Upper lobe of left lung (tissue), 4 donors: ENCODE data around the gene ABCD1.

ENCODE experiments used
- EP300 ChIP-seq, 4 donors: sonication (generic); formaldehyde crosslinking; IDR thresholded peaks; one replicate each; pipeline ENCODE4 v1.5.1; 2017; ENCODE audit warnings: antibody characterized with exemption in 4 of 4, control low read depth in 2 of 4
- POLR2A ChIP-seq, 4 donors: fragments of 450-650 bp; IDR thresholded peaks; one replicate each; pipeline ENCODE4 v1.5.1; 2016 to 2017; ENCODE audit warnings: antibody characterized with exemption in 4 of 4, mild to moderate bottlenecking in 2 of 4
- TF ChIP-seq, protein P1 (sequence below), 6 experiments: fragments of 450-650 bp in 4 of 6; fragments of 200-600 bp in 2 of 6; sonication (generic) in 2 of 6; IDR thresholded peaks; one replicate each; pipeline ENCODE4 v1.5.1; 2016 to 2019; ENCODE audit warnings: antibody characterized with exemption in 6 of 6

- TF ChIP-seq POLR2A (IDR thresholded peaks at IDR 0.05), result no peak
- TF ChIP-seq, protein P1, sequence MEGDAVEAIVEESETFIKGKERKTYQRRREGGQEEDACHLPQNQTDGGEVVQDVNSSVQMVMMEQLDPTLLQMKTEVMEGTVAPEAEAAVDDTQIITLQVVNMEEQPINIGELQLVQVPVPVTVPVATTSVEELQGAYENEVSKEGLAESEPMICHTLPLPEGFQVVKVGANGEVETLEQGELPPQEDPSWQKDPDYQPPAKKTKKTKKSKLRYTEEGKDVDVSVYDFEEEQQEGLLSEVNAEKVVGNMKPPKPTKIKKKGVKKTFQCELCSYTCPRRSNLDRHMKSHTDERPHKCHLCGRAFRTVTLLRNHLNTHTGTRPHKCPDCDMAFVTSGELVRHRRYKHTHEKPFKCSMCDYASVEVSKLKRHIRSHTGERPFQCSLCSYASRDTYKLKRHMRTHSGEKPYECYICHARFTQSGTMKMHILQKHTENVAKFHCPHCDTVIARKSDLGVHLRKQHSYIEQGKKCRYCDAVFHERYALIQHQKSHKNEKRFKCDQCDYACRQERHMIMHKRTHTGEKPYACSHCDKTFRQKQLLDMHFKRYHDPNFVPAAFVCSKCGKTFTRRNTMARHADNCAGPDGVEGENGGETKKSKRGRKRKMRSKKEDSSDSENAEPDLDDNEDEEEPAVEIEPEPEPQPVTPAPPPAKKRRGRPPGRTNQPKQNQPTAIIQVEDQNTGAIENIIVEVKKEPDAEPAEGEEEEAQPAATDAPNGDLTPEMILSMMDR (IDR thresholded peaks at IDR 0.05), result no peak
- TF ChIP-seq EP300 (IDR thresholded peaks at IDR 0.05), result no peak
These were observed 21.7 kb upstream of the ABCD1 start for GRCh38 chrX:153703036-153703370.
